Pulmonary artery endothelial cell (primary cell): ENCODE results near the gene NATD1. TPM values are rescaled to one million over a fixed set of nuclear protein-coding genes. Genes with fewer than 3 reads are reported as not detected.

Experiments
- DNase-seq: peaks from one replicate; pipeline ENCODE4 v3.0.0-alpha.2; 2011; ENCODE audit warnings: low read depth, low spot score
- total RNA-seq: library from RNA; depleted of rRNA; stranded (reverse); fragments of >200 nt; gene quantifications from 2 replicates; pipeline ENCODE4 v1.2.3, GENCODE V29; 2014

The NATD1 gene
- total RNA-seq, 1 donor from 2014 or later, result 1.5 TPM

DNA sequence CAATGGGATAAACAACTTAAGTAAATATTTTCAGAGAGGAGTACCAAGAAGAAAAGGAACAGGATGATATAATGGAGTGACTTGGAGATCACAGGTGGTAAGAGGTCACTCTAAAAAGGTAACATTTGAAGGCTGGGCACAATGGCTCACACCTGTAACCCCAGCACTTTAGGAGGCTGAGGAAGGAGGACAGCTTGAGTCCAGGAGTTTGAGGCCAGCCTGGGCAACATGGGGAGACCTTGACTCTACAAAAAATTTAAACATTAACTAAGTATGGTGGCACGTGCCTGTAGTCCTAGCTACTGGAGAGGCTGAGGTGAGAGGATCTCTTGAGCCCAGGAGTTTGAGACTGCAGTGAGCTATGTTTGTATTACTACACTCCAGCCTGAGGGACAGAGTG, 35.9 kb downstream of the NATD1 start:
- DNase-seq, result no peak

- DNase-seq, result no peak
Observed at GRCh38 chr17:21215935-21216334, 37.3 kb downstream of the NATD1 start.

GRCh38 chr17:21214777-21215541, 38.3 kb downstream of the NATD1 start:
- DNase-seq, result no peak

- DNase-seq, result peak; percentile 91
Observed at GRCh38 chr17:21214015-21214776, 39.0 kb downstream of the NATD1 start, which contains the start of gene TMEM11. TSS of gene TMEM11 (minus strand) at chr17:21214161. CDS start at chr17:21214152, 9 bp downstream.

DNA sequence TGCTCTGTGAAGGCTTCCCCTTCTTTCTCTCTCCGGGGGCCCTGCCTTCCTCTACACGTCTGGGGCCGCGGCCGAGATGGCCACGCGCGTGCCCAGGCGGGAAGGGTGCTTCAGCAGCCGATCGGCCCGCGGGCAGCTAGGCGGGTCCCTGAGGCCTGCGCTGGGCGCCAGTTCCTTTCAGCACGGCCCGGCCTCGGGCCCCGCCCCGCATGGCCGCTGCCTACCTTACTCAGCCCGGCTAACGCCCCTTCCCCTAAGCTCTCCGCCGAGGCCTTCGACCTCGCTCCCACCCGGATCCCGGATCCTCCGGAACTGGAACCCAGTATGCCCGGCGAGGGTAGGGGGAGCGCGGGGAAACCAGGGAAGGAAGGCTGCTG, 39.6 kb downstream of the NATD1 start:
- DNase-seq, result no peak

- no peak for DNase-seq
Observed at GRCh38 chr17:21212826-21213637, 40.2 kb downstream of the NATD1 start.

- DNase-seq, result no peak
Observed at GRCh38 chr17:21211825-21212479, 41.3 kb downstream of the NATD1 start.

DNA sequence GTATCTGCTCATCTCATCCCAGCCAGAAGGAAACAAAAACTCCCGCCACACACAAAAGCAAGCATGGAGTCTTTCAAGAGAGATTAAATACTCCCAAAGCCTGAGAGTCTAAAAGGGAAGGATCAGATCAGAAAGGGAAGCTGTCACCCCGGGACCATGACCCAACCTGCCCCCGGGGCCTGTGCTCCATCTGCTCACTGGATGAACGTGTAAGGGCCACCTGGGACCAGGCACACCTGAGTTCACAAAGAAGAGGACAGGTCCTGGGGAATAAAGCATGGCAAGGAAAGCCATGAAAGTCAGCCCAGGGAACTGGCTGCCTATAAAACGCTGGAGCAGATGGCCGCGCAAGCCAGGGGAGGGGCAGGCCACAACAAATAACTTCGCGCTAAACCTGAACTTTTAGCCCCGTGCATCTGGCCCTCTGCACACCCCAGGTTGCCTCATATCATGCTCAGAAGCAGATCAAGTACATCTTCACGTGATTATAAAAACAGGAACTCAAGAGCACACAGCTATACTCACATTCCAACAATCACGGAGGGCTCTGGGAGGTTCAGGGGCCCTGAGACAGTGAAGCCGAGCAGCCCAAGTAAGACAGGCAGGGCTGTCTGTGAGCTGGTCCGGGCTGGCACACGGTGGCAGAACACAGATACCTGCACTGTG, 42.7 kb downstream of the NATD1 start:
- no peak for DNase-seq

GRCh38 chr17:21209511-21210175, 43.6 kb downstream of the NATD1 start:
- DNase-seq, result no peak

GRCh38 chr17:21208352-21208751, 44.9 kb downstream of the NATD1 start:
- no peak for DNase-seq

GRCh38 chr17:21204935-21205334, 48.3 kb downstream of the NATD1 start:
- no peak for DNase-seq

- DNase-seq, result no peak
Observed at GRCh38 chr17:21202512-21202911, 50.7 kb downstream of the NATD1 start.

- no peak for DNase-seq
Observed at GRCh38 chr17:21201874-21202273, 51.3 kb downstream of the NATD1 start.

GRCh38 chr17:21201298-21201595, 52.0 kb downstream of the NATD1 start:
- DNase-seq, result no peak

- DNase-seq, result no peak
Observed at GRCh38 chr17:21200590-21201297, 52.5 kb downstream of the NATD1 start.

DNA sequence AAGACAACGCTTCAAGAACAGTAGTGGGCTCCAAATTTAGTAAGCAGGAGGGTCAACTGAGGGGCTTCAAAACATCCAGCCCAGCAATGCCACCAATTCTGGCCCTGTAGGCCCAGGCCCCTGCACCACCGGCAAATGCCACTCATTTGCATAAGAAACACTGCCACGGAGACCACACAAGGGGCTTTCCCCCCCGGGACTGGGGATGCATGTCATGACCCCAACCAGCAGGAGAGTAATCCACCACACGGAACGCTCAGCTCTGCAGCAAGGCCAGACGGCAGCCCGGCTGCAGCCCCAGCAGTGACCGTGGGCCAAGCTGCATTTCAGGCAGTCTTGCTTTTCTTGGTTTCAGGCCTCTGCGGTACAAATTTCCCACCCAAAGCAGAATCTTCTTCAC, 53.4 kb downstream of the NATD1 start:
- no peak for DNase-seq

DNA sequence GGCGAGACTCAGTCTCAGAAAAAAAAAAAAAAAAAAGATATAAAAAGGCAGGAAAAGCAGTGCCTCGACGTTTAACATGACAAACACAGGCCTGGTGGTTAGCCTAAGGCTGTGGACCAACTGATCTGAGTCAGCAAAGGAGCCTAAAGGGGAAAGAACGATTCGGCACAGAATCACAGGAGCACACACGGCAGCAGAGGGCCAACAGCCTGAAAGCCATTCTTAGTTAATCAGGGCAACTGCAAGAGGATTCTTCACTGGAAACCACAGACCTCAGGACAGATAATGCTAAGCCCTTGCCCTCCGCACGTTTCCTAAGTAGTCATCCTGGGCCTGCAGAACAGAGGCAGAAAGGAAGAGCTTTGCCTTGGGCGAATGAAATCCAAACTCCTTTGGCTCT, 53.9 kb downstream of the NATD1 start:
- DNase-seq, result no peak

DNA sequence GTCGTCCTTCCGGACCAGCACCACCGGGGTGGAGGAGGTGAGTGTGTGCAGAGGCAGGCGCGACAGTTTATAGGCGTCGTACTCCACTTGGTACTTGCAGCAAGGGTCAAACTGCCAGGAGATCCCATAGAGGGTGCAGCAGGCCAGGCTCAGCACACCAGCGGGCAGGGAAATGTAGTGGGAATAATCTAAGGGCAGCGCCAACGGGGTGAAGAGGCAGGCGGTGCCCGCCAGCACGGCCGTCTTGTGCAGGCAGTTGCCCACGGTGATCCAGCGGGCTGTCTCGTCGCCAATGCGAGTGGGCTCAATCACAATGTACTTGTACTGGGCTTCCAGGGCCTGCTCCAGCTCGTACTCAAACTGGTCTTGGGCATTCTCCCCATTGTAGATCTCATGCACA, 54.8 kb downstream of the NATD1 start:
- no peak for DNase-seq

- DNase-seq, result no peak
Observed at GRCh38 chr17:21196126-21196525, 57.1 kb downstream of the NATD1 start.

DNA sequence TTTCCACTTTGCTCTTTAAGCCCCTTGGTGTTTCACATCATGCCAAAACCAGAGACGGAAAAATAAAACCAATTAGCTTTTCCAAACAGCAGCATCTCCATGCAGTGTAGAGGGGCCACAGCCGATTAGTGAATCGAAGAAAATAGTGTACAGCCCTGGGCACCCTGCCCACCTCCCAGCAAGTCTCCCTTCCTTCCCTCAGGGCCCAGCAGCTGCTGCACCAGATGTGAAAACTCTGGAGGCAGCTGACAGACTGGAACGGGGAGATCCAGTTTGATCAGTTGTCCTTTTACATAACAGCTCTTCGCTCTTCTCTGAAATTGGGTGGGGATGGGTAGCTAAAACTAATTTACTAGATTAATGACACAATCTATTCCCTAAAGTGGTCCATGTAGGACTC, 58.5 kb downstream of the NATD1 start:
- no peak for DNase-seq
